SK-N-SH (cell line): ENCODE results near the gene BCL2L11. TPM values are rescaled to one million over a fixed set of nuclear protein-coding genes. Genes with fewer than 3 reads are reported as not detected.

Experiments
- CTCF ChIA-PET: fragments of 300-600, 350-600 bp; formaldehyde crosslinking; extraction: SDS; loops from one replicate; lab custom pipeline; 2021; lab: Yijun Ruan, JAX
- POLR2A ChIA-PET: fragments of 350-600 bp; sonication (Branson Sonifier 250); formaldehyde crosslinking; extraction: SDS; loops from one replicate; lab custom pipeline; 2020; ENCODE audit warnings: antibody characterized with exemption, inconsistent platforms; lab: Yijun Ruan, JAX
- DNase-seq: peaks from one replicate; pipeline ENCODE4 v3.0.0; 2012
- H2AFZ ChIP-seq: fragments of 200-600 bp; sonication (generic); 2 replicates; pipeline ENCODE4 v1.8.1; 2016; ENCODE audit warnings: antibody characterized with exemption, mild to moderate bottlenecking, low read depth
- H3F3A ChIP-seq: fragments of 200-600 bp; sonication (generic); replicated peaks from 2 replicates; pipeline ENCODE3; 2016; ENCODE audit warnings: antibody characterized with exemption, mild to moderate bottlenecking; ENCODE audit not compliant: insufficient read depth
- H3K27ac ChIP-seq, 2 experiments: fragments of 200-500 bp in 1 of 2; fragments of 200-600 bp in 1 of 2; sonication (Bioruptor generic) in 1 of 2; sonication (generic), shearing (Covaris generic) in 1 of 2; 2 replicates each; pipeline versions ENCODE4 v1.5.1 to v1.6.1; 2014 to 2016; ENCODE audit warnings: low read depth in 2 of 2, inconsistent platforms in 1 of 2, low read length in 1 of 2, mild to moderate bottlenecking in 1 of 2, mixed read lengths in 1 of 2
- H3K27me3 ChIP-seq: fragments of 200-600 bp; sonication (generic), shearing (Covaris generic); 2 replicates; pipeline ENCODE4 v1.6.1; 2016; ENCODE audit warnings: mixed run types; ENCODE audit not compliant: insufficient read depth
- H3K36me3 ChIP-seq, 2 experiments: fragments of 200-500 bp in 1 of 2; fragments of 200-600 bp in 1 of 2; sonication (Bioruptor generic) in 1 of 2; sonication (generic) in 1 of 2; replicated peaks in 1 of 2; 2 replicates each; pipeline versions ENCODE3 to v1.5.1; 2014 to 2016; ENCODE audit warnings: low read length in 1 of 2, mild to moderate bottlenecking in 1 of 2; ENCODE audit not compliant: insufficient read depth in 2 of 2, control insufficient read depth in 1 of 2
- H3K4me1 ChIP-seq, 2 experiments: fragments of 200-500 bp in 1 of 2; fragments of 200-600 bp in 1 of 2; sonication (Bioruptor generic) in 1 of 2; sonication (generic), shearing (Covaris generic) in 1 of 2; 2 replicates each; pipeline versions ENCODE4 v1.5.1 to v1.6.1; 2014 to 2016; ENCODE audit warnings: low read depth in 1 of 2, low read length in 1 of 2, mixed run types in 1 of 2; ENCODE audit not compliant: insufficient read depth in 2 of 2, control insufficient read depth in 1 of 2
- H3K4me2 ChIP-seq: fragments of 200-600 bp; sonication (generic), shearing (Covaris generic); 2 replicates; pipeline ENCODE4 v1.6.1; 2017; ENCODE audit warnings: mixed run types
- H3K4me3 ChIP-seq, 2 experiments: fragments of 200-500 bp in 1 of 2; fragments of 200-600 bp in 1 of 2; sonication (Bioruptor generic) in 1 of 2; sonication (generic), shearing (Covaris generic) in 1 of 2; 2 replicates each; pipeline versions ENCODE4 v1.5.1 to v1.8.1; 2014 to 2016; ENCODE audit warnings: low read depth in 2 of 2, inconsistent platforms in 1 of 2, low read length in 1 of 2, mild to moderate bottlenecking in 1 of 2, mixed read lengths in 1 of 2, moderate library complexity in 1 of 2
- H3K79me2 ChIP-seq: fragments of 200-600 bp; sonication (generic); 2 replicates; pipeline ENCODE4 v1.8.1; 2017; ENCODE audit warnings: mild to moderate bottlenecking; ENCODE audit not compliant: insufficient read depth
- H3K9ac ChIP-seq: fragments of 200-600 bp; sonication (generic); 2 replicates; pipeline ENCODE4 v1.6.1; 2017; ENCODE audit warnings: mixed run types
- H3K9me2 ChIP-seq: fragments of 200-600 bp; sonication (generic); 2 replicates; pipeline ENCODE4 v1.6.1; 2017; ENCODE audit warnings: mixed run types
- H3K9me3 ChIP-seq: fragments of 200-600 bp; sonication (generic); 2 replicates; pipeline ENCODE4 v1.6.1; 2017; ENCODE audit warnings: mixed run types, mild to moderate bottlenecking, moderate library complexity
- H4K20me1 ChIP-seq: fragments of 200-600 bp; sonication (generic); 2 replicates; pipeline ENCODE4 v1.6.1; 2017; ENCODE audit warnings: mild to moderate bottlenecking, mixed run types; ENCODE audit not compliant: insufficient read depth
- EP300 ChIP-seq, 2 experiments: IDR thresholded peaks; 2 replicates each; pipeline versions ENCODE4 v1.4.0 to v1.6.1; 2012; ENCODE audit warnings: borderline replicate concordance in 1 of 2, low read depth in 1 of 2, low read length in 1 of 2
- EZH2phosphoT487 ChIP-seq: fragments of 200-600 bp; sonication (generic); IDR thresholded peaks from 2 replicates; pipeline ENCODE4 v1.6.1; 2017; ENCODE audit warnings: low read depth, mixed run types, mild to moderate bottlenecking, antibody characterized with exemption, moderate library complexity, borderline replicate concordance
- FOSL2 ChIP-seq: IDR thresholded peaks from 2 replicates; pipeline ENCODE4 v1.4.0; 2012; ENCODE audit warnings: low read depth, mild to moderate bottlenecking, moderate library complexity, borderline replicate concordance
- FOXM1 ChIP-seq: IDR thresholded peaks from 2 replicates; pipeline ENCODE4 v1.4.0; 2012; ENCODE audit warnings: low read depth, mild to moderate bottlenecking
- GABPA ChIP-seq: IDR thresholded peaks from 2 replicates; pipeline ENCODE4 v1.4.0; 2012; ENCODE audit warnings: low read depth, mild to moderate bottlenecking
- GATA2 ChIP-seq: sonication (generic); formaldehyde crosslinking; IDR thresholded peaks from 2 replicates; pipeline ENCODE4 v1.5.0; 2020; ENCODE audit warnings: mild to moderate bottlenecking, missing genetic modification reagents
- JUND ChIP-seq: IDR thresholded peaks from 2 replicates; pipeline ENCODE4 v1.4.0; 2012
- MXI1 ChIP-seq: IDR thresholded peaks from 2 replicates; pipeline ENCODE4 v1.6.1; 2012; ENCODE audit warnings: mild to moderate bottlenecking, low read depth, low read length, improper control_type of control experiment
- NRF1 ChIP-seq: IDR thresholded peaks from 2 replicates; pipeline ENCODE4 v1.6.1; 2012; ENCODE audit warnings: low read depth, mild to moderate bottlenecking, low read length
- POLR2AphosphoS5 ChIP-seq: IDR thresholded peaks from 2 replicates; pipeline ENCODE4 v1.6.1; 2012; ENCODE audit warnings: low read depth, low read length
- RCOR1 ChIP-seq: fragments of 150-350 bp; IDR thresholded peaks from 2 replicates; pipeline ENCODE4 v1.6.1; 2017; ENCODE audit warnings: antibody characterized with exemption, low read length
- SIN3A ChIP-seq: IDR thresholded peaks from 2 replicates; pipeline ENCODE4 v1.6.1; 2012; ENCODE audit warnings: low read depth, mild to moderate bottlenecking, low read length, moderate library complexity, borderline replicate concordance
- TCF12 ChIP-seq: IDR thresholded peaks from 2 replicates; pipeline ENCODE4 v1.4.0; 2012
- TEAD4 ChIP-seq: IDR thresholded peaks from 2 replicates; pipeline ENCODE4 v1.4.0; 2012; ENCODE audit warnings: mild to moderate bottlenecking, borderline replicate concordance; ENCODE audit not compliant: insufficient read depth
- YY1 ChIP-seq: IDR thresholded peaks from 2 replicates; pipeline ENCODE4 v1.4.0; 2012; ENCODE audit warnings: low read depth, mild to moderate bottlenecking
- WGBS: methylation state at CpG from one replicate; pipeline ENCODE4 v1.1.6; 2017; ENCODE audit warnings: low lambda C conversion rate; 5-methylcytosine and 5-hydroxymethylcytosine counted together
- polyA plus RNA-seq, 3 experiments: library from polyadenylated mRNA; depleted of rRNA; stranded (reverse); fragments of >200 nt; gene quantifications; 2 replicates each; pipeline ENCODE4 v1.2.3, GENCODE V29; 2012
- TF ChIP-seq, protein P1 (sequence below): IDR thresholded peaks from 2 replicates; pipeline ENCODE4 v1.4.0; 2012; ENCODE audit warnings: low read depth, borderline replicate concordance
- TF ChIP-seq, protein P2 (sequence below): IDR thresholded peaks from 2 replicates; pipeline ENCODE4 v1.6.1; 2012; ENCODE audit warnings: mild to moderate bottlenecking, low read depth, low read length, moderate library complexity
- TF ChIP-seq, protein P3 (sequence below): fragments of 200-600 bp; sonication (generic); IDR thresholded peaks from 2 replicates; pipeline ENCODE4 v1.6.1; 2017; ENCODE audit warnings: antibody characterized with exemption, mild to moderate bottlenecking, moderate library complexity
- TF ChIP-seq, protein P4 (sequence below): IDR thresholded peaks from 2 replicates; pipeline ENCODE4 v1.4.0; 2012; ENCODE audit warnings: low read depth, borderline replicate concordance
- TF ChIP-seq, protein P5 (sequence below): IDR thresholded peaks from 2 replicates; pipeline ENCODE4; 2012

The BCL2L11 gene
- polyA plus RNA-seq, 1 of the 3 experiments (the other 2 are of a cell fraction), result 3.3 TPM

DNA sequence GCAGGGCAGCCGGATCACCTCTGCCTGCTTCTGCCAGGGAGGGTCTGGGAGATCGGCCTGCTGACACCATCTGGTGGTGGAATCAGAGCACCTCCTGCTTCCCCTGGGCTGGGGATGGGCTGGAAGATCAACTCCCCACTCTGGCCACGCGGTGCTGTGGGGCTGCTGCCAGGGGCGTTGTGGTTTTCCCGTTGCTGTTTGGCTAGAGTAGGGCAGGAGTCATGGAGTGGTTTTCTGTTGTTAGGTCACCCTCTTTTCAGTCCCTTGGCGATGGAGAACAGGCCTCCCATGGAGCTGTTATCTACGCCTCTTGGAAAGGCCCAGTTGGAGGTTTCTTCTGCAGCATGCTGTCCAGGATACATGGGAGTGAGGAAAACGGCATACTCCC is 15.2 kb downstream of the BCL2L11 start:
- no peaks in the 10 kb centered on the region; the same call in 1 of the 2 replicates for H4K20me1 ChIP-seq
- H3K4me3 ChIP-seq, result no peak overlapping the region
- no peak for TF ChIP-seq MXI1
- no peak for TF ChIP-seq SIN3A
- no peak for TF ChIP-seq TEAD4
- TF ChIP-seq, protein P1, sequence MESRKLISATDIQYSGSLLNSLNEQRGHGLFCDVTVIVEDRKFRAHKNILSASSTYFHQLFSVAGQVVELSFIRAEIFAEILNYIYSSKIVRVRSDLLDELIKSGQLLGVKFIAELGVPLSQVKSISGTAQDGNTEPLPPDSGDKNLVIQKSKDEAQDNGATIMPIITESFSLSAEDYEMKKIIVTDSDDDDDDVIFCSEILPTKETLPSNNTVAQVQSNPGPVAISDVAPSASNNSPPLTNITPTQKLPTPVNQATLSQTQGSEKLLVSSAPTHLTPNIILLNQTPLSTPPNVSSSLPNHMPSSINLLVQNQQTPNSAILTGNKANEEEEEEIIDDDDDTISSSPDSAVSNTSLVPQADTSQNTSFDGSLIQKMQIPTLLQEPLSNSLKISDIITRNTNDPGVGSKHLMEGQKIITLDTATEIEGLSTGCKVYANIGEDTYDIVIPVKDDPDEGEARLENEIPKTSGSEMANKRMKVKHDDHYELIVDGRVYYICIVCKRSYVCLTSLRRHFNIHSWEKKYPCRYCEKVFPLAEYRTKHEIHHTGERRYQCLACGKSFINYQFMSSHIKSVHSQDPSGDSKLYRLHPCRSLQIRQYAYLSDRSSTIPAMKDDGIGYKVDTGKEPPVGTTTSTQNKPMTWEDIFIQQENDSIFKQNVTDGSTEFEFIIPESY, result no peak
- TF ChIP-seq RCOR1, result no peak
- no peak for TF ChIP-seq EP300 (IDR thresholded peaks at IDR 0.05; ENCODE audit: borderline replicate concordance in 1 of 2, low read depth in 1 of 2, low read length in 1 of 2)
- no peak for TF ChIP-seq FOXM1
- TF ChIP-seq GABPA, result no peak
- no peak for TF ChIP-seq GATA2 (CRISPR knock-in tag)
- TF ChIP-seq FOSL2, result no peak
- TF ChIP-seq, protein P2, sequence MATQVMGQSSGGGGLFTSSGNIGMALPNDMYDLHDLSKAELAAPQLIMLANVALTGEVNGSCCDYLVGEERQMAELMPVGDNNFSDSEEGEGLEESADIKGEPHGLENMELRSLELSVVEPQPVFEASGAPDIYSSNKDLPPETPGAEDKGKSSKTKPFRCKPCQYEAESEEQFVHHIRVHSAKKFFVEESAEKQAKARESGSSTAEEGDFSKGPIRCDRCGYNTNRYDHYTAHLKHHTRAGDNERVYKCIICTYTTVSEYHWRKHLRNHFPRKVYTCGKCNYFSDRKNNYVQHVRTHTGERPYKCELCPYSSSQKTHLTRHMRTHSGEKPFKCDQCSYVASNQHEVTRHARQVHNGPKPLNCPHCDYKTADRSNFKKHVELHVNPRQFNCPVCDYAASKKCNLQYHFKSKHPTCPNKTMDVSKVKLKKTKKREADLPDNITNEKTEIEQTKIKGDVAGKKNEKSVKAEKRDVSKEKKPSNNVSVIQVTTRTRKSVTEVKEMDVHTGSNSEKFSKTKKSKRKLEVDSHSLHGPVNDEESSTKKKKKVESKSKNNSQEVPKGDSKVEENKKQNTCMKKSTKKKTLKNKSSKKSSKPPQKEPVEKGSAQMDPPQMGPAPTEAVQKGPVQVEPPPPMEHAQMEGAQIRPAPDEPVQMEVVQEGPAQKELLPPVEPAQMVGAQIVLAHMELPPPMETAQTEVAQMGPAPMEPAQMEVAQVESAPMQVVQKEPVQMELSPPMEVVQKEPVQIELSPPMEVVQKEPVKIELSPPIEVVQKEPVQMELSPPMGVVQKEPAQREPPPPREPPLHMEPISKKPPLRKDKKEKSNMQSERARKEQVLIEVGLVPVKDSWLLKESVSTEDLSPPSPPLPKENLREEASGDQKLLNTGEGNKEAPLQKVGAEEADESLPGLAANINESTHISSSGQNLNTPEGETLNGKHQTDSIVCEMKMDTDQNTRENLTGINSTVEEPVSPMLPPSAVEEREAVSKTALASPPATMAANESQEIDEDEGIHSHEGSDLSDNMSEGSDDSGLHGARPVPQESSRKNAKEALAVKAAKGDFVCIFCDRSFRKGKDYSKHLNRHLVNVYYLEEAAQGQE, result no peak
- TF ChIP-seq, protein P3, sequence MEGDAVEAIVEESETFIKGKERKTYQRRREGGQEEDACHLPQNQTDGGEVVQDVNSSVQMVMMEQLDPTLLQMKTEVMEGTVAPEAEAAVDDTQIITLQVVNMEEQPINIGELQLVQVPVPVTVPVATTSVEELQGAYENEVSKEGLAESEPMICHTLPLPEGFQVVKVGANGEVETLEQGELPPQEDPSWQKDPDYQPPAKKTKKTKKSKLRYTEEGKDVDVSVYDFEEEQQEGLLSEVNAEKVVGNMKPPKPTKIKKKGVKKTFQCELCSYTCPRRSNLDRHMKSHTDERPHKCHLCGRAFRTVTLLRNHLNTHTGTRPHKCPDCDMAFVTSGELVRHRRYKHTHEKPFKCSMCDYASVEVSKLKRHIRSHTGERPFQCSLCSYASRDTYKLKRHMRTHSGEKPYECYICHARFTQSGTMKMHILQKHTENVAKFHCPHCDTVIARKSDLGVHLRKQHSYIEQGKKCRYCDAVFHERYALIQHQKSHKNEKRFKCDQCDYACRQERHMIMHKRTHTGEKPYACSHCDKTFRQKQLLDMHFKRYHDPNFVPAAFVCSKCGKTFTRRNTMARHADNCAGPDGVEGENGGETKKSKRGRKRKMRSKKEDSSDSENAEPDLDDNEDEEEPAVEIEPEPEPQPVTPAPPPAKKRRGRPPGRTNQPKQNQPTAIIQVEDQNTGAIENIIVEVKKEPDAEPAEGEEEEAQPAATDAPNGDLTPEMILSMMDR, result no peak
- no peak for TF ChIP-seq POLR2AphosphoS5
- TF ChIP-seq EZH2phosphoT487, result no peak
- no peak for TF ChIP-seq JUND
- TF ChIP-seq, protein P4, sequence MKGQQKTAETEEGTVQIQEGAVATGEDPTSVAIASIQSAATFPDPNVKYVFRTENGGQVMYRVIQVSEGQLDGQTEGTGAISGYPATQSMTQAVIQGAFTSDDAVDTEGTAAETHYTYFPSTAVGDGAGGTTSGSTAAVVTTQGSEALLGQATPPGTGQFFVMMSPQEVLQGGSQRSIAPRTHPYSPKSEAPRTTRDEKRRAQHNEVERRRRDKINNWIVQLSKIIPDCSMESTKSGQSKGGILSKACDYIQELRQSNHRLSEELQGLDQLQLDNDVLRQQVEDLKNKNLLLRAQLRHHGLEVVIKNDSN, result no peak
- TF ChIP-seq YY1, result no peak
- TF ChIP-seq, protein P5, sequence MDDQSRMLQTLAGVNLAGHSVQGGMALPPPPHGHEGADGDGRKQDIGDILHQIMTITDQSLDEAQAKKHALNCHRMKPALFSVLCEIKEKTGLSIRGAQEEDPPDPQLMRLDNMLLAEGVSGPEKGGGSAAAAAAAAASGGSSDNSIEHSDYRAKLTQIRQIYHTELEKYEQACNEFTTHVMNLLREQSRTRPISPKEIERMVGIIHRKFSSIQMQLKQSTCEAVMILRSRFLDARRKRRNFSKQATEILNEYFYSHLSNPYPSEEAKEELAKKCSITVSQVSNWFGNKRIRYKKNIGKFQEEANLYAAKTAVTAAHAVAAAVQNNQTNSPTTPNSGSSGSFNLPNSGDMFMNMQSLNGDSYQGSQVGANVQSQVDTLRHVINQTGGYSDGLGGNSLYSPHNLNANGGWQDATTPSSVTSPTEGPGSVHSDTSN, result no peak
- no peak for TF ChIP-seq NRF1
- no peak for TF ChIP-seq TCF12
- POLR2A ChIA-PET, result no interaction called here
- no peak overlapping the region for H3K4me2 ChIP-seq
- no peaks in the 10 kb centered on the region for H3K27me3 ChIP-seq
- no peak overlapping the region; a peak in 1 of 4 replicates for H3K27ac ChIP-seq
- peaks cover 0 to 45% of the 10 kb centered on the region in 2 experiments for H3K36me3 ChIP-seq
- peaks cover 0 to 14% of the 10 kb centered on the region in 2 experiments; a peak in 1 of 4 replicates for H3K4me1 ChIP-seq
- H3K9me3 ChIP-seq, result no peaks in the 10 kb centered on the region
- no peak overlapping the region for H2AFZ ChIP-seq
- 0 out of 2 replicates have a peak, but pooled peaks cover 4% of the 10 kb centered on the region for H3K79me2 ChIP-seq
- no peak for DNase-seq
- 89% methylated on average over 6 of the region's 9 CpGs for WGBS
- no peaks in the 10 kb centered on the region for H3F3A ChIP-seq
- CTCF ChIA-PET, result interaction anchor here (1.1 to 1.7 kb wide), 3 partner anchors 15 to 32 kb away, joined by 3 to 4 read pairs (median 3); partner anchors contain the start of gene BCL2L11
- no peak overlapping the region for H3K9ac ChIP-seq
- H3K9me2 ChIP-seq, result no peaks in the 10 kb centered on the region
